HepG2 (cell line): Measurements from ENCODE around the gene FKBP1A.

Experiments
- MAX ChIP-seq: IDR thresholded peaks from 2 replicates; pipeline ENCODE4 v1.6.1; 2012; ENCODE audit warnings: inconsistent platforms
- ZNF335 ChIP-seq: sonication (generic); formaldehyde crosslinking; IDR thresholded peaks from 2 replicates; pipeline ENCODE4 v1.4.0; 2020; ENCODE audit warnings: missing genetic modification reagents

DNA sequence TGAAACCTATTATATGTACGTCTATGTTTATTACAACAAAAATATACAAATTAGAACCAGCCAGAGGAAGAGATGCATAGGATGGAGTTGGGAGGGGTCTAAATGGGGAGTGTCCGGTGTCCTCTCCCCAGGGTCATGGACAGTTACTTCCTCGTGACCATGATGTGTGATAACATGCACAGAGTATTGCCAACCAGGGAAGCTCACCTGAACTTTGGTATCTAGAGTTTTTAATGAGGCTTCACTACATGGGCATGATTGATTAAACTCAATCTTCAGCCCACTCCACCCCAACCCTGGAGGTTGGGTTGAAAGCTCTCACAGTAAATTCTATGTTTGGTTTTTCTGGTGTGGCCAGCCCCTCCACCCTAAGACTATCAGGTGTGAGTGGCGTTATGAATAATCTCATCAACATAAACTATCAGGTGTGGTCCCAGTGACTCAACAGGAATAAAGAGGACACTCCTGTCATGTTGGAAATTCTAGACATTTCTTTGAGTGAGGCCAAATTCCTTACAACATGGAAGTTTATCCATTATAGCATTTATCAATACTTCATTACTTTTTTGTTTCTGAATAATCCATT is 36.4 kb upstream of the FKBP1A start:
- no peak for TF ChIP-seq MAX
- TF ChIP-seq ZNF335 (CRISPR knock-in tag), result no peak
